Thoracic aorta (tissue), 2 donors: ENCODE measurements around the gene FICD. TPM values are rescaled to one million over a fixed set of nuclear protein-coding genes. Genes with fewer than 3 reads are reported as not detected.

Experiments used
- ATAC-seq: fragments of 150-250 bp; one replicate; pipeline ENCODE4 v1.8.0; 2017; ENCODE audit warnings: low read depth; ENCODE audit not compliant: insufficient number of reproducible peaks, low FRiP score
- DNase-seq: peaks from one replicate; pipeline ENCODE4 v3.0.0-alpha.2; 2020; ENCODE audit warnings: low spot score
- H3K27ac ChIP-seq, 2 donors: fragments of 200-600 bp; sonication (generic); 1 replicate in 1 of 2; 2 replicates in 1 of 2; pipeline ENCODE4 v1.5.1; 2016; ENCODE audit warnings: mild to moderate bottlenecking in 2 of 2, moderate library complexity in 2 of 2
- H3K27me3 ChIP-seq: fragments of 200-600 bp; sonication (generic); replicated peaks from 2 replicates; pipeline ENCODE4 v1.6.0; 2016; ENCODE audit warnings: mild to moderate bottlenecking; ENCODE audit not compliant: insufficient read depth
- H3K36me3 ChIP-seq: fragments of 200-600 bp; sonication (generic); one replicate; pipeline ENCODE4 v1.5.1; 2016
- H3K4me1 ChIP-seq, 2 donors: fragments of 200-600 bp; sonication (generic); 1 replicate in 1 of 2; 2 replicates in 1 of 2; pipeline versions ENCODE4 v1.5.1 to v1.6.0; 2016; ENCODE audit warnings: low read depth in 2 of 2, mild to moderate bottlenecking in 1 of 2; ENCODE audit not compliant: control insufficient read depth in 1 of 2
- H3K4me3 ChIP-seq: fragments of 200-600 bp; sonication (generic); 2 replicates; pipeline ENCODE4 v1.5.1; 2016; ENCODE audit warnings: mild to moderate bottlenecking
- H3K9me3 ChIP-seq: fragments of 200-600 bp; sonication (generic); 2 replicates; pipeline ENCODE4 v1.5.1; 2016
- CTCF ChIP-seq: fragments of 200-600 bp; sonication (generic); IDR thresholded peaks from one replicate; pipeline ENCODE4 v1.5.1; 2019; ENCODE audit warnings: antibody characterized with exemption
- total RNA-seq, 2 donors: library from RNA; depleted of rRNA; stranded (reverse); fragments of >200 nt; gene quantifications; one replicate each; pipeline versions ENCODE4 v1.1.0 to v1.2.3, GENCODE V29; 2016

FICD gene
- total RNA-seq, 2 donors from 2014 or later = 10.2 to 11.8 TPM

- Histone ChIP-seq H3K36me3 (no peaks in the 10 kb centered on the region), H3K9me3 (no peaks in the 10 kb centered on the region), H3K4me1 (no peaks in the 10 kb centered on the region), H3K4me3 (no peak overlapping the region), H3K27ac (no peak overlapping the region), H3K27me3 (no peaks in the 10 kb centered on the region)
- ATAC-seq = no peak
- DNase-seq = no peak
- TF ChIP-seq CTCF = no peak
Measured at GRCh38 chr12:108477055-108477880, 37.8 kb upstream of the FICD start.

GRCh38 chr12:108477881-108478259 is 37.2 kb upstream of the FICD start:
- Histone ChIP-seq H3K4me3 (no peak overlapping the region), H3K36me3 (no peaks in the 10 kb centered on the region), H3K27ac (no peak overlapping the region), H3K4me1 (no peaks in the 10 kb centered on the region), H3K9me3 (no peaks in the 10 kb centered on the region), H3K27me3 (no peaks in the 10 kb centered on the region)
- ATAC-seq (no peak), DNase-seq (no peak)
- no peak for TF ChIP-seq CTCF

GRCh38 chr12:108478611-108479206 is 36.4 kb upstream of the FICD start:
- Histone ChIP-seq H3K27ac (no peak overlapping the region), H3K36me3 (no peaks in the 10 kb centered on the region), H3K4me3 (no peak overlapping the region), H3K27me3 (no peaks in the 10 kb centered on the region), H3K9me3 (no peaks in the 10 kb centered on the region), H3K4me1 (no peaks in the 10 kb centered on the region)
- ATAC-seq (no peak), DNase-seq (no peak)
- no peak for TF ChIP-seq CTCF

- no peak for TF ChIP-seq CTCF
- no peaks in the 10 kb centered on the region for H3K36me3 ChIP-seq
- no peak for ATAC-seq
- no peak overlapping the region for H3K27ac ChIP-seq
- H3K9me3 ChIP-seq = no peaks in the 10 kb centered on the region
- DNase-seq = no peak
- H3K4me3 ChIP-seq = no peak overlapping the region
- no peaks in the 10 kb centered on the region for H3K27me3 ChIP-seq
- H3K4me1 ChIP-seq = no peaks in the 10 kb centered on the region
Measured at GRCh38 chr12:108479364-108480070, 35.6 kb upstream of the FICD start.

GRCh38 chr12:108482717-108483212 is 32.3 kb upstream of the FICD start:
- Histone ChIP-seq H3K9me3 (no peaks in the 10 kb centered on the region), H3K4me3 (no peak overlapping the region), H3K36me3 (no peaks in the 10 kb centered on the region), H3K4me1 (no peaks in the 10 kb centered on the region), H3K27me3 (no peaks in the 10 kb centered on the region), H3K27ac (no peak overlapping the region)
- no peak for TF ChIP-seq CTCF
- no peak for DNase-seq
- no peak for ATAC-seq
